Activated CD4-positive, alpha-beta T cell treated with anti-CD3 and anti-CD28 coated beads for 48 hours (primary cell): ENCODE data around the gene TRIM42.

Experiments
- DNase-seq: peaks from one replicate; pipeline ENCODE4 v3.0.0-alpha.2; 2020

TRIM42 gene

DNA sequence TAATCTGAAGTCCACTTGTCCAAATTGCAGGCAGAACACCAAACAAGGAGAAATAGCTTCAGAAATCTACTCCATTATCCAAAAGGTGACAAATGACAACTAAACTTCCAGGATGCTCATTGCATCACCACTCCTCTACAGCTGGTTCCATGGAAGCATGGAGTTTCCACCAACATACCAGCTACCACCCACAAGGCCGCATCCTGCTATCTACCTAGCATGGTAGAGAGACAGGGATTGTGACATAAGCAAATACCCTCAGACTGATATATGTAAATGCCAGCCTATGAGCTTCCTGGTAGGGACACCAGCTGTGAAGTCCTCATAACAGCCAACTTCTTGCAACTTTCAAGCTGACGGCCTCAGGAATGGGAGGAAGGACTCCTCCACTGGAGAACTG is at the start of gene TRIM42:
TRIM42 (plus strand) TSS at position 301 of the 400 bp plus-strand sequence. CDS start 166 bp downstream, outside the sequence.
- no peak for DNase-seq

DNA sequence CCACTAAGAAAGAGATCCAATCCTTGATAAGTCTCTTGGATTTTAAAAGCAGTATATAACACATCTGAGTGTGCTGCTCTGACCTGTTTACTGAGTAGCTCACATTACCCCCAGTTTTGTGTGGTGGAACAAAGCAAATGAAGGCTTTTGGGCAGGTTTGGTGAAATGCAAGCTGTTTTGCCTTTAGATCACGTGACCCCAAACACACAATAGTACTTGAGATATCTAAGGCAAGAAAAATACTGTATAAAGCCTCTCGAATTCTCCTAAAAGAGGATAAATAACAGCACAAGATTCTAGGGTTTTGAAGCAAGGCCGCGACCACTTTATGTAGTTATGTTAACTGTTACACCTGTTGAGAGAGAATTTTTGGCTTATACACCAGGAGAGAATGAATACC is 49.3 kb upstream of the TRIM42 start:
- DNase-seq, result no peak

DNA sequence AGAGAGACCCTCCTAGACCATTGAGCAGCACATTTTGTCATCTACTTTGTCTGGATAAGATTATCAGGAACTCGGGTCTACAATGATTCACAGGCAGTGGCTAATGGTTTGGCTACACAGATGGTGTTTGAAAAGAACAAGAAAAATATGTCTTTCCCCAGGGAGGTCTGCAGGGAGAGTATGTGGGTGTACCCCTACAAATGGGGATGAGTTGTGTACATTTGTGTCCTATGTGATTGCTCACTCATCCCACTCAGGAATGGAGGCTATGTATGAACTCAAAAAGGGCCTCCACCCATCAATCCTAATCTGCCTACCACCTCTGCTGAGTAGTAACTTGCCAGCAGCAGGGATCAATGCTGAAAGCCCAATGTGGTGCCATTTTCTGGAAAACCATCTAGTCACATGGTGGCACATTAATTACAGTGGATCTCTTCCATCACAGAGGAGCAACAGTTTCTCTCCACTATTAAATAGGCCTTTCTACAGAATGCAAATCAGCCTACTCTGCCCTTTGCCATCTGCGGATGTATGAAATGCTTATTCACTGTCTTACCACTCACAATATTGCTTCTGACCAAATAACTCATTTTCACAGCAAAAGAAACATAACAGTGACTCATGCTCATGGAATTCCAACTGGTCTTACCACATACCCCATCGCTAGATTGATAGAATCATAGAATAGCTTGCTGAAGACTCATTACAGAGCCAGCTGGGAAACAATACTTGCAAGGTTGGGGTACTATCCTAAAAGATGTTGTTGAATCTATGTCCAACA is 48.3 kb upstream of the TRIM42 start:
- no peak for DNase-seq

DNA sequence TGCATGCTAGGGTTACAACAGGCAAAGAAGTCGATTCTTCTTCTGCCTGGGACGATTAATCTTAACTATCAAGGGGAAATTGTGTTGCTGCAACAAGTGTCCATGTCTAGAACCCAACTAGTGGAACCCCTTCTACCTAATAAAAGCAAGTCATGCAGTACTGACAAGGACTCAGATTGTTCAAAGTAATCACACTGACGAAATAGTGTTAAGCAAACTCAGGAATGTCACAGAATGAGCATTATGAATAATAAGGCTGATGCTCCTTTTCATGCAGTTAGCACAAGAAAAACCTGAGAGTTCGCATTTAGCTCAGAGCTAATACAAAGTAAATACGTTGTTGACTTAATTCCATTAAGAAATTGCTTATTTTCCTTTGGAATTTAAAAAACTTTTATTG is 47.5 kb upstream of the TRIM42 start:
- no peak for DNase-seq

DNA sequence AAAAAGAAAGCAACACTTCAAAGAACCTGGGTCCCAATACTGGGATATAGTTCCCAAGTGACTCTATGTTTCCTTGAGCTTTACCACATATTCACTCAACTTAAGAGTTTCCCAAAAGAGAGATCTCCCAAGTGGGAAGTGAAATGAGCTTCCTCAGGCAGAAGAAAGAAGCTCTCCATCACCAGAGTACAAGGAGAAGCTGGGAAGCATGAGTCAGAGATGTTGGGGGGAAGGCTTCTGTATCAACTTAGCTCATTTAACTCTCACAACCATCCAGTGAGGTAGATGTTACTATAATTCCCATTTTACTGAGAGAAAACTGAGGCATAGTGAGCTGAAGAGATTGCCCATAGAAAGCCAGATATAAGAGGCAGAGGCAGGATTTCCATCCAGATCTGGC is 47.0 kb upstream of the TRIM42 start:
- DNase-seq, result no peak

DNA sequence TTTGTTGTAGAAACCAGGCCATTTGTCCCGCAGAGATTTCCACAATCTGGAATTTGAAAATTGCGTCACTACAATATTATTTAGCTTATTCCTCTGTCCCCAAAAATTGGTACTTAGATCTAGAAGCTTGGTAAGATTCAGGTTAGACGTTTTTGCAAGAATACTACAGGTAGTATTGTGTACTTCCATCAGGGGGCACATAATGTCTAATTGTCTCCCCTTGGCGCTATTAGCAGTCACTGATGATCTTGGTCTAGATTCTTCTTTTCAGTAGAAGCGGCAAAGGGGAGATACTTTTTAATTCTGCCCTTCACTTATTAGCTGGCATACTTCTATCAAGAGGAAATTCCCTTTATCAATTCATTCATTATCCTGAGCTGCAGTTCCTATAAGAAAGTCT is 42.6 kb upstream of the TRIM42 start:
- DNase-seq, result no peak

DNA sequence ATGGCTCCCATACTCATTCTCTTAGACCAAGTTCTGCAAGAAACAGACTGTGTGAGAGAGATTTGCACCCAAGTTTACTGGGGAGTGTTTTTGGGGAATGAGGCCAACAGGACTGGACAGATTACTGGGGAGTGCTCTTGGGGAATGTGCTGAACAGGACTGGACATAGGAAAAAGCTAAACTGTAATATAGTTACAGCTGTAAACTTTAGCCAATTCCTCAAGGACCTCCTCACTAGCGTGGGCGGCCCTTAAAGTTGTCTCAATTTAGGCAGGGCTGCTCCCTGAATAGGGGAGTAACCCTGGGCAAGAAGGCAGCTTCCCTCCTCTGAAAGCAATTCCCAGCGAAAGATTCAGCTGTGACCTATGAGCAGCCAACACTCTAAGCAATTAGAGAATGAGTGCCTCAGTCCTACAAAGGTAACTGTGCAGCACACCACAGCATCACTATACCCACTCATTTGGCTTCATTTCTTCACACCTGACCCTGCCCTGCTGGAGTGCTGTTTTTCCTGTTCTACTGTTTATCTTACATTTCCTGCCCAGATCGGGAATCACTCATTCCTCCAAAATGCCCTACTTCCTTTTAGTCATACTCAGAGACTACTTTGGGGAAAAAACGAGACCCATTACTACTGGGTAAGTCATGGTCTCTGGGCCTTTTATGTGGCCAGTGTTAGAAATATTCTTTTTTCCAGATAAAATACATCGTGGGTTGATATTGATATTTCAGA is 41.3 kb upstream of the TRIM42 start:
- no peak for DNase-seq

DNA sequence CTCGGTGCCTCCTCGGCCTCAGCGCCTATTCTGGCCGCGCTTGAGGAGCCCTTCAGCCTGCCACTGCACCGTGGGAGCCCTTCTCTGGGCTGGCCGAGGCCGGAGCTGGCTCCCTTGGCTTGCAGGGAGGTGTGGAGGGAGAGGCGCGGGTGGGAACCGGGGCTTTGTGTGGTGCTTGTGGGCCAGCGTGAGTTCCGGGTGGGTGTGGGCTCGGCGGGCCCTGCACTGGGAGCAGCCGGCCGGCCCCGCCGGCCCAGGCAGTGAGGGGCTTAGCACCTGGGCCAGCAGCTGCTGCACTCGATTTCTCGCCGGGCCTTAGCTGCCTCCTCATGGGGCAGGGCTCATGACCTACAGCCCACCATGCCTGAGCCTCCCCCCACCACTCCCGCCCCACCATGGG is 26.6 kb upstream of the TRIM42 start:
- no peak for DNase-seq

DNA sequence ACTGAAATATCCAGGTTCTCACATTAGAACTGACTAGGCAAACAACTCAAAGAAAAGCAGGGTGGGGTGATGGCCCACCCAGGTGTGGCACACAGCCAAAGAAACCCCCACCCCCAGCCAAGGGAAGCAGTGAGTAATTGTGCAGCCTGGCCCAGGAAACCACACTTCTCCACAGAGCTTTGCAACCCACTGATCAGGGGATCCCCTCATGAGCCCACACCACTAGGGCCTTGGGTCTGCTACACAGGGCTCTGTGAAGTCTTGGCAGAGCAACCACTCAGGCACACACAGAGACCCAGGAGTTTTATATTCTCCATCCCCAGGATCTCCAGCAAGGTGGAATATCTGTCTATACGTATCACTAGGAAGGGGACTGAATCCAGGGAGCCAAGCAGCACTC is 22.2 kb upstream of the TRIM42 start:
- DNase-seq, result no peak

DNA sequence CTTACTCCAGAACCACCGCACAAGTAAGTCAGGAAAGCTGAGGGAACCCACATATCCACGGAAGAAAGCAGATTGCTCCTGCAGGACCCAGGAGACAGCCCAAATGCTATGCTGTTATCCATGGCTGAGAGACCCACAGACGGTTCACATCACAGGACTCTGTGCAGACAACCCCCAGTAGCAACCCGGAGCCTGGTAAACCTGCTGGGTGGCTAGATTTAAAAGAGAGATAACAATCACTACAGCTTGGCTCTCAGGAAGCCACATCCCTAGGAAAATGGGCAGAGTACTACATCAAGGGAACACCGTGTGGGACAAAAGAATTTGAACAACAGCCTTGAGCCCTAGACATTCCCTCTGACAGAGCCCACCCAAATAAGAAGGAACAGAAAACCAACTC is 13.8 kb upstream of the TRIM42 start:
- no peak for DNase-seq

DNA sequence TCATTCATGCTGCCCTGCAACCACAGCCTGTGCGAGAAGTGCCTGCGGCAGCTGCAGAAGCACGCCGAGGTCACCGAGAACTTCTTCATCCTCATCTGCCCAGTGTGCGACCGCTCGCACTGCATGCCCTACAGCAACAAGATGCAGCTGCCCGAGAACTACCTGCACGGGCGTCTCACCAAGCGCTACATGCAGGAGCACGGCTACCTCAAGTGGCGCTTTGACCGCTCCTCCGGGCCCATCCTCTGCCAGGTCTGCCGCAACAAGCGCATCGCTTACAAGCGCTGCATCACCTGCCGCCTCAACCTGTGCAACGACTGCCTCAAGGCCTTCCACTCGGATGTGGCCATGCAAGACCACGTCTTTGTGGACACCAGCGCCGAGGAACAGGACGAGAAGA is 4.7 kb downstream of the TRIM42 start:
- DNase-seq, result no peak

DNA sequence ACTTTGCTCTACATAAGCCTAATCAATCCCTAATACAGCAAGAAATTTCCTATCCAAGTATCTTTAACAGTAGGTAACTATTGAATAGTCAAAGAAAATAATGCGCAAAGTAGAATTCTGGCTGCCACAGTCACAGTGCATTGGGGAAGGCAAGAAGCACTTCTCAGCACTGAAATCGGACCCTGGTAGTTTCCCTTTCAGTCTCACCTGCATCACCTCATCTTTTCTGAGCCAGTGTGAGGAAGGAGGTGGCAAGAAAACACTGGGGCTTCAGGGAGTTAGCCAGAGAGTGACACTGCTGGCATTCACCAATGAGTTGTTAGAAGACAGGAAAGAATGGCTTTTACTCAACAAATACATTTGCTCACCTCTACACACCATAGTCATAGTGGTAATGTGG is 8.3 kb downstream of the TRIM42 start:
- DNase-seq, result no peak

DNA sequence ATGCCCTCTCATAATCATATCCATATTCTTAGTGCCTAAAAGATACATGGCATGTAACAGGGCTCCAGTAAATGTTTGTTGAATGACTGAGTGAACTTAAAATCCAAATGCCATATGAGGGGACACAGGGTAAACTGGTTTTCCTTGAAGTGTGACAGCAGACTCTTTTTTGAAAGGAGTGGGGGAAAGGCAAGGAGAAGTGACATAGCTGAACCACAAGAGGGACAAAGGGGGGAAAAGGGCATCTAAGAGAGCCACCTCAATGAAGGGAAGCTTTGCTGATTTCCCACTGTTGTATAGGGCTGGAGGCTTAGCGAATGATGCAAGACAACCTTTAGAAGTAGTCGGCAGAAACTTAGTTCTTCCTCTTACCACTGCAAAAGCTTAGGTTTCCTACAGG is 9.1 kb downstream of the TRIM42 start:
- no peak for DNase-seq

DNA sequence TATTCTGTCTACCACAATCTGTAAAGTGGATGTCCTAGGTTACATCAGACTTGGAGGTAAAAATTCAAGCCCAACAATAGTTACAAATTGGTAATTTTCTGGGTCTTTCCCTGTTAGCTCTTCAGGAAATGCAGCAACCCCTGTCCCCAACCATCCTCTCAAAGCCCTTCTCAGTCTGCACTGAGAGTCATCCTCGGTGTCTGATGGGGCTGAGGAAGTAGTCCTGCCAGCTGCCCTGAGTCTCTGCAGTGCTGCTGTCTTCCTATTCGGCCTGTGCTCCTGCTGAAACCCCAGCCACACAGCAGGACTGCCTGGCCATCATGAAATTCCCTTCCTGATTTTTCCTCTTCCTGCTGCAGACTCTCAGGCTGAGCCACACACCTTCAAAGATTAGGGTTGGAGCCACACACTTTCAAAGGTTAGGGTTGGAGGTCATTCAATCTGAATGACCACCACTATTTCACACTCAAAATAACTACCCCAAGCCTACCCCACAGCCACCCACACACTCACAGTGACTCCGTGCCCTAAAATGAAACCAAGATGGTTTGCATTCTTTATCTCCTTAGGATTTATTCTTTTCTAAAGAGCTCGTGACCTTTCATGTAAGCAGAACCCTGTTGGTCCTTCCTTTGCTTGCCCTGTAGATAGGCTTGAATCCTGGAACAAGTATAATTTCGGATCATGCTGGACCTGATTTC is 17.6 kb downstream of the TRIM42 start:
- DNase-seq, result no peak

DNA sequence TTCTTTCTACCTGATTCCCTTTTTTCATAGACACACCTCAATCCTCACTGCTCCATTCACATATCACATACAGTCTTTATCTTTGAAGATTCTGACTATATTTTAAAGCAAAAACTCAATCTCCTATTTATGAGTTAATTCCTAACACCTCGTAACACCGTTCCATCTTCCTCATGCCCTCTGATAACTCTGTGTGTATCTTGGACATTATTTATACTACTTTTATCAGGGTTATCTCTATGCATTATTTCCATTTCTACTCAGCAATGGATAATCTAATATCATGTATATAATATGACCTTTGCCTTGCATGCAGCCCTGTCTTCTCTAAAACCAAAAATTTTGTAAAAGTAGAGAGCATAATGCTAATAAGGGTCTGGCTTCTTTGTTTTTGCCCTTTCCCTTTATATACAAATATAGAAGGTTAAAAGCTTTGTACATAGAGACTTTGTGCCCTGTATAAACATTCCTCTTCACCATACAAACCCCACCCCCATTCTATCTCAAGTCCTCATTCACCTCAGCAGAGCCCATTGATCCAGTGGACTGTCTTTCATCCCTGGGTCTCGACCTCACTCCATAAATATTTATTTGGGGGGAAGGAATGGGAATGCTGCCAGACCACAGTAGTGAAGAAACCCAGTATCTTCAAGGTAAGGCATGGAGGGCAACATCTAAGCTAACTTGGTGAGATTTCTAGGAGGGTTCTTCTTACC is 21.8 kb downstream of the TRIM42 start:
- DNase-seq, result no peak

DNA sequence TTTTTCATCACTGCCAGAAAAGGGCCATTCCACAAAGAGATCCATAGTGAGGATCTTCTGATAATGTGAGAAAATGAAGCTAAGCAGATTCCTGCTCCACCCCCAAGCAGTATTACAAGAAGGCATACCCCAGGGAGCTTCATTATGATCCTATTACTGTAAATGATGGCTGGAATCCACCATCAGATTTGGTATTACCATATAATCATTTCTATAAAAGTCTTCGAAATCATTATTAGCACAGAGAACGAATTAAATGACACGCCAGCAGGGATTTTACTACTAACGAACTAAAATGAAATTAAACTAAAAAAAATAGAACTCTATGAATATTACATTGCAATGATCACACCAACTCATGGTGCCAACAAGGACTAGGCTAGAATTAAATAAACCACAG is 24.4 kb downstream of the TRIM42 start:
- no peak for DNase-seq

DNA sequence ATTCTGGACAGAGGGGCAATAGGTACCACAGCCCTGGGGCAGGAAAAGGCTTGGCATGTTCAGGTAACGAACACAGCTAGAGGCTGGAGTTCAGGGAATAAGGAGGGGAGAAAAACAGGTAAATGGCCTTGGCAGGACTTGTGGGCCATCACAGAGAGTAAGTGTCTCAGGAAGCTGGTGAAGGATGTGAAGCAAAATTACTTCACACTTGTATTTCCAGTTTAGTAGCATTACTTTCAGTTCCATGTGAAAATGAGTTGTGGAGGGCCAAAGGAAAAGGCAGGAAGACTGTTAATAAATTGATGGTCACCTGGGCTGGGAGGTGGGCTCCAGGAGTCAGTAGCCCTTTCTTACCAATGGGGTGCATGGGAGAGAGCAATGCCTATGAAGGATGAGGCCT is 25.6 kb downstream of the TRIM42 start:
- no peak for DNase-seq

DNA sequence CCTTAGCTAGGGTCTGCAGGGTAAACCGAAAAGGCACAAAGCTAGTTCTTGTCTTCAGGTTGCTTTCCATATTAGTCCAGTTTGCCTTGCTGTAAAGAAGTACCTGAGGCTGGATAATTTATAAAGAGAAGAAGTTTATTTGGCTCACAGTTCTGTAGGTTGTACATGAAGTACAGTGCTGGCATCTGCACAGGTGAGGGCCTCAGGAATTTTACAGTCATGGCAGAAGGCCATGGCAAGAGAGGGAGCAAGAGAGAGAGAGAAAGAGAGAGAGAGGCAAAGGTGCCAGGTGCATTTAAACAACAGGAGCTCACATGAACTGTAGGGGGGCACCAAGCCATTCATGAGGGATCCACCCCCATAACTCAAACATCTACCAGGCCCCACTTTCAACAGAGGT is 26.9 kb downstream of the TRIM42 start:
- DNase-seq, result no peak

DNA sequence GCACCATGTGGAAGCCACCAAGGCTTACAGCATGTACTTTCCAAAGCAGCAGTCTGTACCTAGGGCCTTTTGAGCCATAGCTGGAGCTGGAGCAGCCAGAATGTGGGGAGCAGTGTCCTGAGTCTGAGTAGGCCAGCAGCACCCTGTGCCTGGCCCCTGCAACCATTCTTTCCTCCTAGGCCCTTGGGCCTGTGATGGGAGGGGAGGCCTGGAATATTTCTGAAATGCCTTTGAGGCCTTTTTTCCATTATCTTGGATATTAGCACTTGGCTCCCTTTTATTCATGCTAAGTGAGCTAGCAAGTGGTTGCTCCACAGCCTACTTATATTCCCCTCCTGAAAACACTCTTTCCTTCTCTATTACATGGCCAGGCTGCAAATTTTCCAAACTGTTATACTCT is 28.1 kb downstream of the TRIM42 start:
- no peak for DNase-seq

DNA sequence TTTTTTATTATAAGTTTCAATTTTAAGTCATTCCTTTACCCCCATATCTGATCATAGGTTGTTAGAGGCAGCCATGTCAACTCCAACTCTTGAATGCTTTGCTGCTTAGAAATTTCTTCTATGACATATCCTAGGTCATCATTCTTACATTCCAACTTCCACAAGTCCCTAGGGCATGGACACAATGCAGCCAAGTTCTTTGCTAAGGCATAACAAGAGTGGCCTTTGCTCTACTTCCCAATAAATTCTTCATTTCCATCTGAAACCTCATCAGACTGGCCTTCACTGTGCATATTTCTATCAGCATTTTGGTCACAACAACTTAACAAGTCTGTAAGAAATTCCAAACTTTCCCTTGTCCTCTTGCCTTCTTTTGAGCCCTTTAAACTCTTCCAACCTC is 28.5 kb downstream of the TRIM42 start:
- no peak for DNase-seq

DNA sequence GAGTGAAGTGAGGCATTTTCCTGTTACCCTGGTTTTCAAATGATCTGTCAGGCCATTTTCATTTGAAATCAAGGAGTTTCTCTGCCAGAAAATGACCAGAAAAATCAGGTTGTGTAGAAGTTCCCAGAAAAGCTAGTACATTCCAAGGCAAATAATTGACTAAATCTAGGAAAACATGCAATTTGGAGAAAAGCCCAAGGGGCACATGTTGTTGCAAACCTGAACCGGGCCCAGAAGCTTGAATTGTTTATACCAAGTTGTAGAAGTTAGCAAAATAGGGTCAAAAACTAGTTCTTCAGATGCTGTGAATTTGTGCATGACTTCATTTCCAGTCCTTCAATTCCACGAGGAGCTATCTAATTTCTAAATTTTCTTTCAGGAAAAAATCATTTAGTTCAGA is 31.0 kb downstream of the TRIM42 start:
- DNase-seq, result no peak

DNA sequence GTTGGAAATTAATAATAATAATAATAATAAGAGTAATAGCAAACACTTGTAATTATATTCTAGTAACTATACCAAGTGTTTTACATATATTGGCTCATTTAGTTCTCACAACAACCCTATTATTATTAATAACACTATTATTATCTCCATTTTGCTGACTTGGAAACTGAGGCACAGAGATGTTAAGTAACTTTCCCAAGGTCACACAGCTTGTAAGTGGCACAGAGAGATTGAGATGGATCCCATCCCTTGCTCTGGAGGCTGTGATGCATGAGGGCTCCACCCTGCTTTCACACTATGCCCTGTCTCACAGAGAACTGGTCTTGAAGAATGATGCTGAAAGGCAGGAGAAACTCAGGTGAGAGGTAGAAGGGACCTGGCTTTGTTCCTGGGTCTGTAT is 31.9 kb downstream of the TRIM42 start:
- DNase-seq, result no peak

DNA sequence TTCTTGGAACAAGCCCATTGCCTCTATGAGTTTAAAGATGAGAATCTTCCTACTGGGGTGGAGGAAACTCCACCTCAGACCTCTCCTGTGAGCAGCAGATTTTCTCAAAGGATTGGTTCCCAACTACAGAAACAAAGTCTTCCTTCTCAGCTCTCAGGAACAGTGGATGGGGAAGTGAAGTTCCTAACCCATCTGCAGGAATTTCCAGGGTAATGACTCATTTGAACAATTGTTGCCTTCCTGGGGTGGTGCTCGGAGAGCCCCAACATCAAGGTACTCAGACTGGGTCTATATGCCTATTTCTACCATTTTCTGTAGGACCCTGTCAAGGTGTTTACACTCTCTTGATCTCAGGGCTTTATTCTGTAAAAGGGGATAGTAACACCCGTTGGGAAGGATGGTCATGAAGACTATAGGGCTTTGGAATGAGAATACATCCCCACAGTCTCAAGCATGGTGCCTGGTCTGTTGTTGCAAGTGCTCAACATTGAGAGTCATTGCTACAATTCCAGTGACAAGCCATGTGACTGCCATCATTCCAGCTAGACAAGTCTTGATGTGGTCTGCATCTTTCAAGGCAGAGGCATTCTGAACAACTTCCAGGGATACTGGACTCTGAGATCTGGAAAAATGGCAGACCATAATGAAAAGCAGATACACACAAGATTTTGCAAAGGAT is 33.0 kb downstream of the TRIM42 start:
- DNase-seq, result no peak
